Kidney epithelial cell (primary cell): ENCODE measurements around the gene ADAP1. TPM values are rescaled to one million over a fixed set of nuclear protein-coding genes. Genes with fewer than 3 reads are reported as not detected.

Experiments used
- DNase-seq: peaks from one replicate; pipeline ENCODE4 v3.0.0-alpha.2; 2010; ENCODE audit warnings: low read depth
- H3K27me3 ChIP-seq: 2 replicates; pipeline ENCODE4 v1.6.0; 2011; ENCODE audit warnings: low read length; ENCODE audit not compliant: control insufficient read depth, insufficient read depth
- H3K36me3 ChIP-seq: 2 replicates; pipeline ENCODE4 v1.5.1; 2011; ENCODE audit warnings: low read length; ENCODE audit not compliant: control insufficient read depth, insufficient read depth
- H3K4me3 ChIP-seq: 2 replicates; pipeline ENCODE4 v1.5.1; 2011; ENCODE audit warnings: low read depth, mild to moderate bottlenecking, control low read depth, low read length
- CTCF ChIP-seq: IDR thresholded peaks from 2 replicates; pipeline ENCODE4 v1.5.1; 2011; ENCODE audit warnings: mild to moderate bottlenecking, moderate library complexity, low read length, control low read depth, inconsistent platforms; ENCODE audit not compliant: insufficient read depth, poor library complexity, severe bottlenecking
- total RNA-seq: library from RNA; depleted of rRNA; stranded (reverse); fragments of >200 nt; gene quantifications from 2 replicates; pipeline ENCODE4 v1.2.3, GENCODE V29; 2015

ADAP1 gene
- total RNA-seq, 1 donor from 2014 or later, result 14.3 TPM

- H3K36me3 ChIP-seq, result peaks cover 2% of the 10 kb centered on the region
- no peak for DNase-seq
- H3K4me3 ChIP-seq, result no peak overlapping the region
- H3K27me3 ChIP-seq, result no peaks in the 10 kb centered on the region
- no peak for TF ChIP-seq CTCF
Observed at GRCh38 chr7:884191-885003, 70.1 kb downstream of the ADAP1 start.

- Histone ChIP-seq H3K36me3 (peaks cover 2% of the 10 kb centered on the region), H3K4me3 (no peak overlapping the region), H3K27me3 (no peaks in the 10 kb centered on the region)
- no peak for DNase-seq
- TF ChIP-seq CTCF, result no peak
Observed at GRCh38 chr7:883055-884021, 71.1 kb downstream of the ADAP1 start.

GRCh38 chr7:882336-883035, 72.0 kb downstream of the ADAP1 start:
- H3K27me3 ChIP-seq, result no peaks in the 10 kb centered on the region
- no peak for DNase-seq
- H3K4me3 ChIP-seq, result no peak overlapping the region
- peaks cover 2% of the 10 kb centered on the region for H3K36me3 ChIP-seq
- TF ChIP-seq CTCF, result no peak

- TF ChIP-seq CTCF, result no peak
- no peak for DNase-seq
- Histone ChIP-seq H3K4me3 (no peak overlapping the region), H3K27me3 (no peaks in the 10 kb centered on the region), H3K36me3 (no peaks in the 10 kb centered on the region)
Observed at GRCh38 chr7:881441-882234, 72.8 kb downstream of the ADAP1 start.

- TF ChIP-seq CTCF, result no peak
- no peak for DNase-seq
- H3K4me3 ChIP-seq, result no peak overlapping the region
- H3K27me3 ChIP-seq, result no peaks in the 10 kb centered on the region
- H3K36me3 ChIP-seq, result no peaks in the 10 kb centered on the region
Observed at GRCh38 chr7:880450-880849, 74.0 kb downstream of the ADAP1 start.
